ENCODE results near the gene LIMS4.
"Not testable (repeated sequence)": the region's sequence is repeated elsewhere in the genome, so short reads cannot be mapped to it uniquely, and the experiment has no call there.

The LIMS4 gene

DNA sequence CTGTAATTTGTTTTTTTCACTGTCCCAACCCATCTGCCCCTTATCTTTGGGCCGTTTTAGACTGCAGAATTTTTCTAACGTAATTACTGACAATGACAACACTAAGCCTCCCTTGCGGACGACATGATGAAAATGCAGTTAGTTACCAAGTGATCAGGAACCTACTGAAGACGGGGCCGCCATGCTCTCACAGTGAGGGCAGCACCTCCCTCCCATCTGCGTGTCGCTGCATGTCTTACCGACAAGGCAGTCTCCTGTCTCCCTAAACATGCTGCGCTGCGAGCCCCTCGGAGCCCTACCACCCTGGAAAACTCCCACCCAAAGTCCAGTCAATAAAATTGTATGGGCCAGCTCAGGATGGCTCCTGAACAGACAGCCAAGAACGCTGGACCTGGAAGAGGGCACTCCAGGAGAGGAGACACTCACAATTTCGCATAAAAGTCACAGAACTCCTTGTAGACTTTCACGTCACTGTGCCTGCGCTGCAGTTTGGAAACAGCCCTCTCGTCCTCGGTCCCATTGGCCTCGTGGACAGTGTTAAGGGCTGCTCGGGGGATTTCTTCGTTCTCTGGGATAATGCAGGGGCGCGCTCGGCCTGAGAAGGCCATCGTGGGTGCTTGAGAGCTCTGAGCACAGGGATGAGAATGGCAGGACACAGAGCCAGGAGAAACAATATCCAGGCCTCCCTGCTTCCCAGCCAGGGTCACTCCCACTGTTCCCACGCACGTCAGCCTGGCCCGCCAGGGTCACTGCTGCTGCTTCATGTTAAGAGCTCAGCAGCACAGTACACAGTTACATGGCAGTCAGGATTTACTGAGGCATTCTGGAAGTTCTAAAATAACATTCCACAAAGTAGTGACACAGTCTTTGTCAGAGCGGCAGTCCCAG lies at the start of gene LIMS4:
Gene LIMS4 (minus strand): TSS at position 646 of the 888 bp plus-strand sequence. CDS start 38 bp downstream, at position 608.
- H3K27me3 ChIP-seq (ENCODE audit: control insufficient read depth, insufficient read depth, low read length); H3K4me1 ChIP-seq (ENCODE audit: control insufficient read depth, insufficient read depth, low read length); H3K36me3 ChIP-seq (ENCODE audit: control insufficient read depth, insufficient read depth, low read length); H3K4me3 ChIP-seq (ENCODE audit: low read length); H3K9ac ChIP-seq (ENCODE audit: low read length); H3K27ac ChIP-seq (ENCODE audit: low read depth, low read length): not testable (repeated sequence)

GRCh38 chr2:110499755-110500377 lies 27.2 kb upstream of the LIMS4 start:
- H3K36me3 ChIP-seq (ENCODE audit: control insufficient read depth, insufficient read depth, low read length); H3K9ac ChIP-seq (ENCODE audit: low read length); H3K27ac ChIP-seq (ENCODE audit: low read depth, low read length); H3K4me3 ChIP-seq (ENCODE audit: low read length); H3K27me3 ChIP-seq (ENCODE audit: control insufficient read depth, insufficient read depth, low read length); H3K4me1 ChIP-seq (ENCODE audit: control insufficient read depth, insufficient read depth, low read length): not testable (repeated sequence)

- H3K4me3 ChIP-seq (ENCODE audit: low read length); H3K36me3 ChIP-seq (ENCODE audit: control insufficient read depth, insufficient read depth, low read length); H3K27me3 ChIP-seq (ENCODE audit: control insufficient read depth, insufficient read depth, low read length); H3K9ac ChIP-seq (ENCODE audit: low read length); H3K4me1 ChIP-seq (ENCODE audit: control insufficient read depth, insufficient read depth, low read length); H3K27ac ChIP-seq (ENCODE audit: low read depth, low read length): not testable (repeated sequence)
These were observed 23.4 kb upstream of the LIMS4 start for GRCh38 chr2:110496027-110496426.

- H3K27me3 ChIP-seq (ENCODE audit: control insufficient read depth, insufficient read depth, low read length); H3K4me1 ChIP-seq (ENCODE audit: control insufficient read depth, insufficient read depth, low read length); H3K4me3 ChIP-seq (ENCODE audit: low read length): not testable (repeated sequence)
These were observed 21.9 kb upstream of the LIMS4 start for GRCh38 chr2:110494488-110494887.

DNA sequence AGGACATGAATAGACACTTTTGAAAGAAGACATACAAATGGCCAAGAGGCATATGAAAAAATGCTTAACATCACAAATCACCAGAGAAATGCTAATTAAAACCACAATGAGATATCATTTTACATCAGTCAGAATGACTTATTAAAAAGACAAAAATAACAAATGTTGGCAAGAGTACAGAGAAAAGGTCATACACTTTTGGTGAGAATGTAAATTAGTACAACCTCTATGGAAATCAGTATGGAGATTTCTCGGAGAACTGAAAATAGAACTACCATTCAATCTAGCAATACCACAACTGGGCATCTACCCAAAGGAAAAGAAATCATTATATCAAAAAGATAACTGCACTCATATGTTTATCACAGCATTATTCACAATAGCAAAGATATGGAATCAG lies 16.4 kb upstream of the LIMS4 start:
- H3K27ac ChIP-seq (ENCODE audit: low read depth, low read length); H3K9ac ChIP-seq (ENCODE audit: low read length); H3K27me3 ChIP-seq (ENCODE audit: control insufficient read depth, insufficient read depth, low read length); H3K4me1 ChIP-seq (ENCODE audit: control insufficient read depth, insufficient read depth, low read length); H3K36me3 ChIP-seq (ENCODE audit: control insufficient read depth, insufficient read depth, low read length); H3K4me3 ChIP-seq (ENCODE audit: low read length): not testable (repeated sequence)

More at GRCh38 chr2:110494488-110494887, 21.9 kb upstream of the LIMS4 start:
- not testable (repeated sequence) for H3K9ac ChIP-seq (ENCODE audit: low read length); H3K36me3 ChIP-seq (ENCODE audit: control insufficient read depth, insufficient read depth, low read length); H3K27ac ChIP-seq (ENCODE audit: low read depth, low read length)

DNA sequence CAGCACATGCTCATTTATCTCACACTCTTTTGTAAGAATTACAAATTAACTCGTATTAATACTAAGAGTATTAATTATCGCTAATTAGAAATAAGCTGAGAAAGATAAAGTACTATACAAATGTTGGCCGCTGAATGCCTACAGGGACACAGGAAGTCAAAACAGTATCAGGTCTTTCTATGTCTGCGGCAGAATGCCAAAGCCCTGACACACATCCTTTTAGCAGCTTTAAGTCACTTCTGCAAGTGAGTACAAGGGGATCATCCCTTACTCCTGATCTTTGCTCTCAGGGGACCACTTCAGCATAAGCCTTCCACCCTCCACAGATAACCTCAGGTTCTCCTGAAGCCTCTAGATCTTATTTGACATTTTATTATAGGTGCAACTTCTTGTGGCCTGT lies 10.1 kb upstream of the LIMS4 start:
- not testable (repeated sequence) for H3K4me1 ChIP-seq (ENCODE audit: control insufficient read depth, insufficient read depth, low read length); H3K36me3 ChIP-seq (ENCODE audit: control insufficient read depth, insufficient read depth, low read length); H3K9ac ChIP-seq (ENCODE audit: low read length); H3K27me3 ChIP-seq (ENCODE audit: control insufficient read depth, insufficient read depth, low read length); H3K27ac ChIP-seq (ENCODE audit: low read depth, low read length); H3K4me3 ChIP-seq (ENCODE audit: low read length)

GRCh38 chr2:110481200-110481599 lies 8.6 kb upstream of the LIMS4 start:
- H3K27ac ChIP-seq (ENCODE audit: low read depth, low read length); H3K9ac ChIP-seq (ENCODE audit: low read length); H3K4me1 ChIP-seq (ENCODE audit: control insufficient read depth, insufficient read depth, low read length); H3K36me3 ChIP-seq (ENCODE audit: control insufficient read depth, insufficient read depth, low read length); H3K27me3 ChIP-seq (ENCODE audit: control insufficient read depth, insufficient read depth, low read length); H3K4me3 ChIP-seq (ENCODE audit: low read length): not testable (repeated sequence)

GRCh38 chr2:110480084-110480483 lies 7.5 kb upstream of the LIMS4 start:
- H3K27ac ChIP-seq (ENCODE audit: low read depth, low read length); H3K9ac ChIP-seq (ENCODE audit: low read length); H3K36me3 ChIP-seq (ENCODE audit: control insufficient read depth, insufficient read depth, low read length); H3K27me3 ChIP-seq (ENCODE audit: control insufficient read depth, insufficient read depth, low read length); H3K4me3 ChIP-seq (ENCODE audit: low read length); H3K4me1 ChIP-seq (ENCODE audit: control insufficient read depth, insufficient read depth, low read length): not testable (repeated sequence)

GRCh38 chr2:110477370-110477769 lies 4.8 kb upstream of the LIMS4 start:
- not testable (repeated sequence) for H3K27ac ChIP-seq (ENCODE audit: low read depth, low read length); H3K4me3 ChIP-seq (ENCODE audit: low read length); H3K4me1 ChIP-seq (ENCODE audit: control insufficient read depth, insufficient read depth, low read length); H3K9ac ChIP-seq (ENCODE audit: low read length); H3K36me3 ChIP-seq (ENCODE audit: control insufficient read depth, insufficient read depth, low read length); H3K27me3 ChIP-seq (ENCODE audit: control insufficient read depth, insufficient read depth, low read length)

- not testable (repeated sequence) for H3K27me3 ChIP-seq (ENCODE audit: control insufficient read depth, insufficient read depth, low read length); H3K4me1 ChIP-seq (ENCODE audit: control insufficient read depth, insufficient read depth, low read length); H3K4me3 ChIP-seq (ENCODE audit: low read length); H3K36me3 ChIP-seq (ENCODE audit: control insufficient read depth, insufficient read depth, low read length); H3K9ac ChIP-seq (ENCODE audit: low read length); H3K27ac ChIP-seq (ENCODE audit: low read depth, low read length)
These were observed 4.3 kb upstream of the LIMS4 start for GRCh38 chr2:110476952-110477351.

GRCh38 chr2:110475627-110476359 lies 3.2 kb upstream of the LIMS4 start:
- not testable (repeated sequence) for H3K36me3 ChIP-seq (ENCODE audit: control insufficient read depth, insufficient read depth, low read length); H3K27ac ChIP-seq (ENCODE audit: low read depth, low read length); H3K4me3 ChIP-seq (ENCODE audit: low read length); H3K9ac ChIP-seq (ENCODE audit: low read length); H3K27me3 ChIP-seq (ENCODE audit: control insufficient read depth, insufficient read depth, low read length); H3K4me1 ChIP-seq (ENCODE audit: control insufficient read depth, insufficient read depth, low read length)

GRCh38 chr2:110474898-110475297 lies 2.3 kb upstream of the LIMS4 start:
- not testable (repeated sequence) for H3K4me1 ChIP-seq (ENCODE audit: control insufficient read depth, insufficient read depth, low read length); H3K9ac ChIP-seq (ENCODE audit: low read length); H3K27me3 ChIP-seq (ENCODE audit: control insufficient read depth, insufficient read depth, low read length); H3K36me3 ChIP-seq (ENCODE audit: control insufficient read depth, insufficient read depth, low read length); H3K27ac ChIP-seq (ENCODE audit: low read depth, low read length); H3K4me3 ChIP-seq (ENCODE audit: low read length)

- H3K36me3 ChIP-seq (ENCODE audit: control insufficient read depth, insufficient read depth, low read length); H3K27ac ChIP-seq (ENCODE audit: low read depth, low read length); H3K4me3 ChIP-seq (ENCODE audit: low read length); H3K4me1 ChIP-seq (ENCODE audit: control insufficient read depth, insufficient read depth, low read length); H3K9ac ChIP-seq (ENCODE audit: low read length); H3K27me3 ChIP-seq (ENCODE audit: control insufficient read depth, insufficient read depth, low read length): not testable (repeated sequence)
These were observed 393 bp upstream of the LIMS4 start for GRCh38 chr2:110473059-110473358.

Measured in rectal smooth muscle tissue (tissue), 1 donor.